ENCODE data around the gene SLC16A2.

DNA sequence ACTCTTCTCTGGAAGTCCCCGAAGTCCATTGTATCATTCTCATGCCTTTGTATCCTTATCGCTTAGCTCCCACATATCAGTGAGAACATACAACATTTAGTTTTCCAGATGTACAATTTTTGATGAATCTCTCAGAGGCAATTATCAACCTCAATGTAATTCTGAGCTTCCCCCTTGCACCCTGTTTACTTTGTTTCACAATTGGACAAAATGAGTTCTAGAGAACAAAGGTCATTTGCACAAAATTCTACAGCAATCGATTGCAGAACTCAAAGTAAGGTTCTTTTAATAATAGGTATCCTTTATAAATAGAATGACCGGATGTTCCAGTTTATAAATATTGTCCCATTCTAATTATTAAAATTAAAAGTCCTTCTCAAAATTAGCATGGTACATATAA, 79.3 kb downstream of the SLC16A2 start:
- TF ChIP-seq POLR2A (IDR thresholded peaks at IDR 0.05) = no peak
- TF ChIP-seq, protein P1, sequence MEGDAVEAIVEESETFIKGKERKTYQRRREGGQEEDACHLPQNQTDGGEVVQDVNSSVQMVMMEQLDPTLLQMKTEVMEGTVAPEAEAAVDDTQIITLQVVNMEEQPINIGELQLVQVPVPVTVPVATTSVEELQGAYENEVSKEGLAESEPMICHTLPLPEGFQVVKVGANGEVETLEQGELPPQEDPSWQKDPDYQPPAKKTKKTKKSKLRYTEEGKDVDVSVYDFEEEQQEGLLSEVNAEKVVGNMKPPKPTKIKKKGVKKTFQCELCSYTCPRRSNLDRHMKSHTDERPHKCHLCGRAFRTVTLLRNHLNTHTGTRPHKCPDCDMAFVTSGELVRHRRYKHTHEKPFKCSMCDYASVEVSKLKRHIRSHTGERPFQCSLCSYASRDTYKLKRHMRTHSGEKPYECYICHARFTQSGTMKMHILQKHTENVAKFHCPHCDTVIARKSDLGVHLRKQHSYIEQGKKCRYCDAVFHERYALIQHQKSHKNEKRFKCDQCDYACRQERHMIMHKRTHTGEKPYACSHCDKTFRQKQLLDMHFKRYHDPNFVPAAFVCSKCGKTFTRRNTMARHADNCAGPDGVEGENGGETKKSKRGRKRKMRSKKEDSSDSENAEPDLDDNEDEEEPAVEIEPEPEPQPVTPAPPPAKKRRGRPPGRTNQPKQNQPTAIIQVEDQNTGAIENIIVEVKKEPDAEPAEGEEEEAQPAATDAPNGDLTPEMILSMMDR (IDR thresholded peaks at IDR 0.05) = no peak
- no peak for TF ChIP-seq POLR2AphosphoS5 (IDR thresholded peaks at IDR 0.05)

All from transverse colon (tissue), 4 donors.